Esophagus (tissue), 2 donors: ENCODE results near the gene ADGRA1. TPM values are rescaled to one million over a fixed set of nuclear protein-coding genes. Genes with fewer than 3 reads are reported as not detected.

Source experiments
- H3K27ac ChIP-seq, 2 donors: one replicate each; pipeline ENCODE4 v1.5.1; 2013; ENCODE audit warnings: low read depth in 2 of 2, mild to moderate bottlenecking in 2 of 2, inconsistent platforms in 1 of 2, low read length in 1 of 2, moderate library complexity in 1 of 2
- H3K27me3 ChIP-seq, 2 donors: one replicate each; pipeline ENCODE4 v1.6.1; 2013; ENCODE audit warnings: low read length in 2 of 2, control low read depth in 1 of 2, mild to moderate bottlenecking in 1 of 2; ENCODE audit not compliant: insufficient read depth in 2 of 2, control insufficient read depth in 1 of 2
- H3K36me3 ChIP-seq, 2 donors: one replicate each; pipeline ENCODE4 v1.6.1; 2013; ENCODE audit warnings: low read length in 1 of 2; ENCODE audit not compliant: control insufficient read depth in 2 of 2, insufficient read depth in 2 of 2
- H3K4me1 ChIP-seq, 2 donors: one replicate each; pipeline ENCODE4 v1.6.1; 2013; ENCODE audit warnings: low read length in 1 of 2; ENCODE audit not compliant: control insufficient read depth in 2 of 2, insufficient read depth in 2 of 2
- H3K4me3 ChIP-seq, 2 donors: one replicate each; pipeline ENCODE4 v1.5.1; 2013; ENCODE audit warnings: low read length in 2 of 2, mild to moderate bottlenecking in 2 of 2, low read depth in 1 of 2, moderate library complexity in 1 of 2
- H3K9me3 ChIP-seq, 2 donors: one replicate each; pipeline ENCODE4 v1.6.1; 2013; ENCODE audit warnings: mild to moderate bottlenecking in 2 of 2, low read depth in 1 of 2, low read length in 1 of 2, moderate library complexity in 1 of 2; ENCODE audit not compliant: control insufficient read depth in 2 of 2, insufficient read depth in 1 of 2
- WGBS, 2 donors: extraction: QIAGEN DNeasy Blood & Tissue Kit; methylation state at CpG; one replicate each; pipeline ENCODE4 v1.1.7; 2013; 5-methylcytosine and 5-hydroxymethylcytosine counted together
- polyA plus RNA-seq, 2 donors: library from polyadenylated mRNA; stranded (reverse); fragments of 200-250 nt; gene quantifications; one replicate each; pipeline ENCODE4 v1.2.3, GENCODE V29; 2013
- donor health status: healthy with polysubstance abuse.
- donor health status: Bipolar disorder and iron deficiency.

Gene ADGRA1
- polyA plus RNA-seq, 2 donors: 0.01 to 0.04 TPM

- no peak overlapping the region for H3K27ac ChIP-seq
- 76% methylated on average over 32 to 33 of the region's 33 CpGs for WGBS, 2 donors
- H3K4me3 ChIP-seq: no peak overlapping the region
- no peaks in the 10 kb centered on the region for H3K4me1 ChIP-seq
- H3K36me3 ChIP-seq: no peaks in the 10 kb centered on the region
- H3K9me3 ChIP-seq: peaks cover 0 to 7% of the 10 kb centered on the region in 2 donors
- no peaks in the 10 kb centered on the region for H3K27me3 ChIP-seq
These were observed 34.6 kb downstream of the ADGRA1 start for GRCh38 chr10:133122171-133122935.

- peaks cover 0 to 4% of the 10 kb centered on the region in 2 donors for H3K9me3 ChIP-seq
- H3K27me3 ChIP-seq: no peaks in the 10 kb centered on the region
- H3K36me3 ChIP-seq: no peaks in the 10 kb centered on the region
- WGBS, 2 donors: 72 to 75% methylated on average over 39 of the region's 39 CpGs
- H3K4me1 ChIP-seq: no peaks in the 10 kb centered on the region
- no peak overlapping the region for H3K27ac ChIP-seq
- H3K4me3 ChIP-seq: no peak overlapping the region
These were observed 35.5 kb downstream of the ADGRA1 start for GRCh38 chr10:133123050-133123745.

GRCh38 chr10:133123746-133124356 lies 36.1 kb downstream of the ADGRA1 start:
- 75 to 77% methylated on average over 23 of the region's 23 CpGs for WGBS, 2 donors
- no peaks in the 10 kb centered on the region for H3K27me3 ChIP-seq
- H3K4me3 ChIP-seq: no peak overlapping the region

GRCh38 chr10:133124357-133125211 lies 36.9 kb downstream of the ADGRA1 start:
- H3K27me3 ChIP-seq: no peaks in the 10 kb centered on the region

More at GRCh38 chr10:133123746-133124356, 36.1 kb downstream of the ADGRA1 start:
- no peak overlapping the region for H3K27ac ChIP-seq
- no peaks in the 10 kb centered on the region for H3K4me1 ChIP-seq
- no peaks in the 10 kb centered on the region for H3K36me3 ChIP-seq
- H3K9me3 ChIP-seq: peaks cover 0 to 4% of the 10 kb centered on the region in 2 donors

GRCh38 chr10:133125901-133126300 lies 38.2 kb downstream of the ADGRA1 start:
- peaks cover 0 to 2% of the 10 kb centered on the region in 2 donors for H3K9me3 ChIP-seq
- H3K4me1 ChIP-seq: no peaks in the 10 kb centered on the region
- no peaks in the 10 kb centered on the region for H3K36me3 ChIP-seq
- H3K27me3 ChIP-seq: no peaks in the 10 kb centered on the region
- H3K4me3 ChIP-seq: no peak overlapping the region
- no peak overlapping the region for H3K27ac ChIP-seq
- WGBS, 2 donors: 82 to 86% methylated on average over 9 of the region's 9 CpGs

More at GRCh38 chr10:133124357-133125211, 36.9 kb downstream of the ADGRA1 start:
- H3K27ac ChIP-seq: no peak overlapping the region
- no peaks in the 10 kb centered on the region for H3K4me1 ChIP-seq
- WGBS, 2 donors: 35 to 44% methylated on average over 34 to 58 of the region's 58 CpGs
- H3K9me3 ChIP-seq: peaks cover 0 to 2% of the 10 kb centered on the region in 2 donors
- no peaks in the 10 kb centered on the region for H3K36me3 ChIP-seq
- H3K4me3 ChIP-seq: no peak overlapping the region

GRCh38 chr10:133126431-133127290 lies 38.9 kb downstream of the ADGRA1 start:
- 90 to 91% methylated on average over 54 to 57 of the region's 57 CpGs for WGBS, 2 donors
- H3K27me3 ChIP-seq: no peaks in the 10 kb centered on the region

GRCh38 chr10:133127291-133128125 lies 39.8 kb downstream of the ADGRA1 start:
- no peaks in the 10 kb centered on the region for H3K27me3 ChIP-seq
- peaks cover 0 to 8% of the 10 kb centered on the region in 2 donors for H3K9me3 ChIP-seq
- H3K27ac ChIP-seq: no peak overlapping the region
- H3K4me3 ChIP-seq: no peak overlapping the region
- WGBS, 2 donors: 76 to 80% methylated on average over 33 to 36 of the region's 36 CpGs
- peaks cover 0 to 4% of the 10 kb centered on the region in 2 donors for H3K4me1 ChIP-seq
- no peaks in the 10 kb centered on the region for H3K36me3 ChIP-seq

More at GRCh38 chr10:133126431-133127290, 38.9 kb downstream of the ADGRA1 start:
- no peaks in the 10 kb centered on the region for H3K4me1 ChIP-seq
- peaks cover 0 to 2% of the 10 kb centered on the region in 2 donors for H3K9me3 ChIP-seq
- no peak overlapping the region for H3K4me3 ChIP-seq
- no peak overlapping the region for H3K27ac ChIP-seq
- H3K36me3 ChIP-seq: no peaks in the 10 kb centered on the region
